GM19043 (cell line): ENCODE data around the gene AADACL2.

Experiments
- ATAC-seq: cut with Tn5 transposase; IDR thresholded peaks from one replicate; pipeline ENCODE4 v1.9.1; 2021; ENCODE audit warnings: low read depth; ENCODE audit not compliant: unreplicated experiment

The AADACL2 gene

DNA sequence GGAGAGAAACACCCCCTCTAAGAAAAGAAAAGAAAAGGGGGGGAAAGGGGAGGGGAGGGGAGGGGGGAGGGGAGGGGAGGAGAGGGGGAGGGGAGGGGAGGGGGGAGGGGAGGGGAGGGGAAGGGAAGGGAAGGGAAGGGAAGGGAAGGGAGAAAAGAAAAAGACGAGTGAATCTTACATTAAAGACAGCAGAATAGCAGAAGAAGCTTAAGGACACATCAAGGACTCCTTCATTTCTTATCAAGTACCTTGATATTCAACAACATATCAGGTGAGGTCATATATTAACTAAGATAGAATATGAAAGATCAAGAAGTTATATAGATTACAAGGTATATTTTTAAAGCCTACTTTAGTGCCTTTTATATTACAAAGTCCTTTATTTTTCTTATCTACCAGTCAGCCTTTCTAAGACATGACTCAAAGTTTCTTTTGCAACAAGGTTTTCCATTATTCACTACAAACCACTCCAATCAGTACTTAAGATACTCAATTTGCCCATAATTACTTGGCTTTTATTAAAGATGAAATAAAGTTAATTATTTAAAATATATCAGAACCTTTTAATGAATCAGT lies 62.5 kb downstream of the AADACL2 start:
- no peak for ATAC-seq

DNA sequence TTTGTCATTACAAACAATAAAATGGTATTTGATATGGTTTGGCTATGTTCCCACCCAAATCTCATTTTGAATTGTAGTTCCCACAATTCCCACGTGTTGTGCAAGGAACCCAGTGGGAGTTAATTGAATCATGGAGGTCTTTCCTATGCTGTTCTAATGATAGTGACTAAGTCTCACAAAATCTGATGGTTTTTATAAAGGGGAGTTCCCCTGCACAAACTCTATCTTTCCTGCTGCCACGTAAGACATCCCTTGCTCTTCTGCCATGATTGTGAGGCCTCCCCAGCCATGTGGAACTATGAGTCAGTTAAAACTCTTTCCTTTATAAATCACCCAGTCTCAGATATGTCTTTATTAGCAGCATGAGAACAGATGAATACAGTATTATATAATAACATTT lies 64.7 kb downstream of the AADACL2 start:
- ATAC-seq: no peak

DNA sequence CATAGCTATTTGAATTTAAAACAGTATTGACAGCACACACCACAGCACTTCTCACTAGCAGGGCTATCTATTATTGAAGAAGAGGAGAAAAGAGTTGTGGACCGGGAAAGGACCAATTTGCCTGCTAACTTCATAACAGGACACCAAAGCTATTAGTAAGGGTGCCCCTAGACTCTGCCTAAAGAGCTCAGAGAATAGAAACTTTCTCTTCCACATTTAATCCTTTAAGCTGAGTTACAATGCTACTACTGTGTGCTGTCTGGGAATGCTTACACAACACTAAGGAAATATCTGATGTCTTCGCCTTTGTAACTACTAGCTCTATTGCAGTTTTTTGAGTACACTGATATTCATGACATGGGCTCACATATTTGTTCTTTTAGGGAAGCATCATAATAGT lies 66.7 kb downstream of the AADACL2 start:
- ATAC-seq: no peak

DNA sequence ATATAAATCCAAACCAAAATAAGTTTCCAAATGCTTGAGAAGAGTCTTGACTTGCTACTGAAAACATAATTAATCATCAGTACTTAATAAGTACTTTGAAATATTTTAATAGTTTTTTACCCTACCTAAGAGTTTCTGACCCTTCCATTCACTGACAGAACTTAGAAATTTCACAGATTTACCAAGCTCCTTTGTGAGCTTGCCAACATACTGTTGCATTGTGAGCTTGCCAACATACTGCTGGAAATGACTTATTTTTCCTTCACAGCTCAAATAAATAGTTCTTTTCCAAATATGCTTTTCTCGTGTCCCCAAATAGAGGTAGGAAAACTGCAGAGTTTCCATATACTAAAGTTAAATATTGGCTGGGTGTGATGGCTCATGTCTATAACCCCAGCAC lies 70.5 kb downstream of the AADACL2 start:
- no peak for ATAC-seq

DNA sequence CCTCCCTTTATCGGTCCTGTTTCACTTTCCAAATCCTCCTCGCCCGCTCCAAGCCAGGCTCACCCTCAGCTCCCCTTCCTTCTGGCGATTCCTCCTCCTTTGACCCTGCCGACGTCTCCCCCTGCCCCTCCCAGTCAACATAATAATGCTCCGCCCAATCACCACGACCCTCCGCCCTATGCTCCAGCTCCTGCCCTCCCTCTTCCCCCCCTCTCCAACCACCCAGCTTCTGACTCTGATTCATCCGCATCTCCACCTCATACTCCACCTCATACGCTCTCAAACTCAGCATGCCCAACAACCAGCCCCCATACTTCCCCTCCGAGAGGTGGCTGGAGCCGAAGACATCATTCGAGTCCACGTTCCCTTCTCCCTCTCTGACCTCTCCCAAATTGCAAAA lies 73.1 kb downstream of the AADACL2 start:
- ATAC-seq: no peak
